NCI-H2081 treated with DMSO at 0.1 percent for 48 hours (cell line): ENCODE results near the gene ARHGEF28.

ENCODE experiments used
- DNase-seq: peaks from one replicate; lab custom pipeline; 2025; lab: John Stamatoyannopoulos, UW

The ARHGEF28 gene

GRCh38 chr5:73745836-73746235 lies 119.8 kb downstream of the ARHGEF28 start:
- DNase-seq: no peak

GRCh38 chr5:73746608-73747007 lies 120.6 kb downstream of the ARHGEF28 start:
- no peak for DNase-seq

- no peak for DNase-seq
Observed at GRCh38 chr5:73747696-73748380, 121.8 kb downstream of the ARHGEF28 start.

GRCh38 chr5:73748510-73749400 lies 122.8 kb downstream of the ARHGEF28 start:
- no peak for DNase-seq

GRCh38 chr5:73749485-73750270 lies 123.7 kb downstream of the ARHGEF28 start:
- DNase-seq: no peak

- no peak for DNase-seq
Observed at GRCh38 chr5:73751254-73751914, 125.4 kb downstream of the ARHGEF28 start.

GRCh38 chr5:73754254-73754653 lies 128.3 kb downstream of the ARHGEF28 start:
- no peak for DNase-seq

- DNase-seq: no peak
Observed at GRCh38 chr5:73757416-73757815, 131.4 kb downstream of the ARHGEF28 start.

- no peak for DNase-seq
Observed at GRCh38 chr5:73759771-73760170, 133.8 kb downstream of the ARHGEF28 start.

- no peak for DNase-seq
Observed at GRCh38 chr5:73763300-73764032, 137.5 kb downstream of the ARHGEF28 start.

GRCh38 chr5:73764586-73764985 lies 138.6 kb downstream of the ARHGEF28 start:
- DNase-seq: no peak

GRCh38 chr5:73764996-73765395 lies 139.0 kb downstream of the ARHGEF28 start:
- no peak for DNase-seq

GRCh38 chr5:73766902-73767301 lies 140.9 kb downstream of the ARHGEF28 start:
- DNase-seq: no peak

- DNase-seq: no peak
Observed at GRCh38 chr5:73770172-73771025, 144.4 kb downstream of the ARHGEF28 start.

- DNase-seq: no peak
Observed at GRCh38 chr5:73774924-73775323, 148.9 kb downstream of the ARHGEF28 start.

- DNase-seq: no peak
Observed at GRCh38 chr5:73776405-73776804, 150.4 kb downstream of the ARHGEF28 start.

- no peak for DNase-seq
Observed at GRCh38 chr5:73777192-73777591, 151.2 kb downstream of the ARHGEF28 start.

GRCh38 chr5:73780302-73781080 lies 154.5 kb downstream of the ARHGEF28 start:
- DNase-seq: no peak

GRCh38 chr5:73781107-73781768 lies 155.2 kb downstream of the ARHGEF28 start:
- no peak for DNase-seq
